Right lobe of liver (tissue), 4 donors: ENCODE results near the gene CD101.

Experiments
- POLR2A ChIP-seq: fragments of 450-650 bp; IDR thresholded peaks from one replicate; pipeline ENCODE4 v1.6.1; 2017; ENCODE audit warnings: antibody characterized with exemption, mild to moderate bottlenecking
- TF ChIP-seq, protein P1 (sequence below), 4 donors: fragments of 200-600 bp in 3 of 4; fragments of 450-650 bp in 1 of 4; IDR thresholded peaks; one replicate each; pipeline versions ENCODE4 v1.5.1 to v1.8.0; 2016 to 2022; ENCODE audit warnings: antibody characterized with exemption in 4 of 4, mild to moderate bottlenecking in 2 of 4
- donor health status: DM: no; HTN: no; CAD: no.
- donor health status: DM: no; HTN: no; CAD: no.
- donor health status: DM: no; HTN: yes; CAD: no.

DNA sequence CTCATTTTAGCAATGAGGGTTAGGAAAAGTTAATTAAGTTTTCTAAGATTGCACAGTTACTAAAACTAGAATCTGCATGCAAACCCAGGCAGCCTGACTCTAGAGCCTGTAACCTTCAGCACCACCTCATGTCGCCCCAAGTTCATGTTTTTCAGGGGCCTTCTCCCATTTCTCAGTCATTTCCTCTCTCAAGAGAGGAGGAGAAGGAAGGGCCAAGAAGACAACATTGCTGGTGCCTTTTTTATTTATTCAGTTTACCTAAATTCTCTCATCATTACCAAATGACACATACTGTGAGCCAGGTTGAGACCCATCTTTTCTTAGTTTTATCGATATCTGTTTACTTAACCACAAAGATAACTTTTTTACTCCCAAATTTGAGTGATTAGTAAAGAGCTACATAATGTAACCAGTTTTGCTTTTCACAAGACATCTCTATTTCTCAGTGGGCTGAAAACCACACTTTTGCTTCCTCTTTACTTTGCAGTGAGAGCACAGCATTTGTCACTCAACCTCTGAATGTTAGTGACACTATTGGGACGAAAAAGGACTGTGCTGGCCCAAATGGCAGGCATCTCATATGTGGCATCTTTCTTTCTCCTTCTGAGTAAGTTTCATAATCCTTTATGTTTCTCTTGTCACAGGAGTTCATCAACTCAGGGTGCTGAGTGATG is at the start of gene CD101:
- TF ChIP-seq, protein P1, sequence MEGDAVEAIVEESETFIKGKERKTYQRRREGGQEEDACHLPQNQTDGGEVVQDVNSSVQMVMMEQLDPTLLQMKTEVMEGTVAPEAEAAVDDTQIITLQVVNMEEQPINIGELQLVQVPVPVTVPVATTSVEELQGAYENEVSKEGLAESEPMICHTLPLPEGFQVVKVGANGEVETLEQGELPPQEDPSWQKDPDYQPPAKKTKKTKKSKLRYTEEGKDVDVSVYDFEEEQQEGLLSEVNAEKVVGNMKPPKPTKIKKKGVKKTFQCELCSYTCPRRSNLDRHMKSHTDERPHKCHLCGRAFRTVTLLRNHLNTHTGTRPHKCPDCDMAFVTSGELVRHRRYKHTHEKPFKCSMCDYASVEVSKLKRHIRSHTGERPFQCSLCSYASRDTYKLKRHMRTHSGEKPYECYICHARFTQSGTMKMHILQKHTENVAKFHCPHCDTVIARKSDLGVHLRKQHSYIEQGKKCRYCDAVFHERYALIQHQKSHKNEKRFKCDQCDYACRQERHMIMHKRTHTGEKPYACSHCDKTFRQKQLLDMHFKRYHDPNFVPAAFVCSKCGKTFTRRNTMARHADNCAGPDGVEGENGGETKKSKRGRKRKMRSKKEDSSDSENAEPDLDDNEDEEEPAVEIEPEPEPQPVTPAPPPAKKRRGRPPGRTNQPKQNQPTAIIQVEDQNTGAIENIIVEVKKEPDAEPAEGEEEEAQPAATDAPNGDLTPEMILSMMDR (IDR thresholded peaks at IDR 0.05): no peak
- TF ChIP-seq POLR2A: no peak
